ENCODE measurements around the gene RAB9A. TPM values are rescaled to one million over a fixed set of nuclear protein-coding genes. Genes with fewer than 3 reads are reported as not detected.
A peak's percentile ranks its signal among the peaks of the same experiment; 100 is the strongest.
"Not testable (repeated sequence)": the region's sequence is repeated elsewhere in the genome, so short reads cannot be mapped to it uniquely, and the experiment has no call there.

The RAB9A gene
- total and polyA plus RNA-seq, 5 experiments from 2014 or later = 13.7 to 22.1 (median 15.6) TPM

GRCh38 chrX:13676885-13677284, 12.0 kb upstream of the RAB9A start:
- Mint-ChIP-seq H3K9me3 (peaks cover 0 to 8% (median 0%) of the 10 kb centered on the region in 9 donors), H3K27me3 (no peaks in the 10 kb centered on the region), H3K4me1 (no peaks in the 10 kb centered on the region), H3K27ac (no peak overlapping the region), H3K36me3 (peaks cover 0 to 13% (median 0%) of the 10 kb centered on the region in 3 donors), H3K4me3 (no peak overlapping the region)
- ATAC-seq = no peak
- POLR2A ChIA-PET = no interaction called here
- no peak for DNase-seq

- DNase-seq, ATAC-seq, H3K36me3 Mint-ChIP-seq, H3K4me3 Mint-ChIP-seq, H3K27ac Mint-ChIP-seq, H3K9me3 Mint-ChIP-seq, POLR2A ChIA-PET, H3K4me1 Mint-ChIP-seq, H3K27me3 Mint-ChIP-seq: not testable (repeated sequence)
These were observed 9.2 kb upstream of the RAB9A start for GRCh38 chrX:13679700-13680099.

GRCh38 chrX:13681595-13681994, 7.3 kb upstream of the RAB9A start:
- H3K36me3 Mint-ChIP-seq = peaks cover 0 to 10% (median 0%) of the 10 kb centered on the region in 3 donors
- no peak overlapping the region for H3K4me3 Mint-ChIP-seq
- POLR2A ChIA-PET = no interaction called here
- peaks cover 0 to 8% (median 0%) of the 10 kb centered on the region in 9 donors for H3K9me3 Mint-ChIP-seq
- H3K4me1 Mint-ChIP-seq = peaks cover 0 to 9% (median 0%) of the 10 kb centered on the region in 4 donors
- ATAC-seq = no peak
- no peak overlapping the region for H3K27ac Mint-ChIP-seq
- H3K27me3 Mint-ChIP-seq = no peaks in the 10 kb centered on the region
- no peak for DNase-seq

- peak overlapping the region in 1 of 10 donors; percentile 1 for H3K27ac Mint-ChIP-seq
- H3K36me3 Mint-ChIP-seq = peaks cover 0 to 6% (median 0%) of the 10 kb centered on the region in 3 donors
- H3K9me3 Mint-ChIP-seq = peaks cover 0 to 9% (median 0%) of the 10 kb centered on the region in 9 donors
- H3K27me3 Mint-ChIP-seq = no peaks in the 10 kb centered on the region
- no peak for DNase-seq
- POLR2A ChIA-PET = interaction anchor here (1.4 kb wide), 1 partner anchor 50 kb away, joined by 4 read pairs; the partner anchor contains the start of genes OFD1 and TRAPPC2
- no peak overlapping the region for H3K4me3 Mint-ChIP-seq
- ATAC-seq = no peak
- peaks cover 4 to 23% (median 7%) of the 10 kb centered on the region in 4 donors for H3K4me1 Mint-ChIP-seq
These were observed 4.6 kb upstream of the RAB9A start for GRCh38 chrX:13684361-13684760.

- H3K4me3 Mint-ChIP-seq = no peak overlapping the region
- peak overlapping the region in 3 of 10 donors; percentile 0 to 30 (median 6) for H3K27ac Mint-ChIP-seq
- POLR2A ChIA-PET = interaction anchor here (1.4 kb wide), 1 partner anchor 50 kb away, joined by 4 read pairs; the partner anchor contains the start of genes OFD1 and TRAPPC2
- DNase-seq = no peak
- no peaks in the 10 kb centered on the region for H3K27me3 Mint-ChIP-seq
- ATAC-seq = no peak
- H3K36me3 Mint-ChIP-seq = peaks cover 0 to 6% (median 0%) of the 10 kb centered on the region in 3 donors
- peaks cover 5 to 25% (median 9%) of the 10 kb centered on the region in 4 donors for H3K4me1 Mint-ChIP-seq
- H3K9me3 Mint-ChIP-seq = peaks cover 0 to 9% (median 0%) of the 10 kb centered on the region in 9 donors
These were observed 3.7 kb upstream of the RAB9A start for GRCh38 chrX:13685126-13685763.

- H3K4me1 Mint-ChIP-seq = peaks cover 10 to 38% (median 20%) of the 10 kb centered on the region in 4 donors
- POLR2A ChIA-PET = interaction anchor here (0.6 to 1.5 kb wide), 3 partner anchors 48 to 896 kb away, joined by 3 to 6 read pairs (median 4); partner anchors contain the start of genes GEMIN8, OFD1, PRPS2 and TRAPPC2
- peaks cover 0 to 4% (median 0%) of the 10 kb centered on the region in 9 donors for H3K9me3 Mint-ChIP-seq
- DNase-seq (no peak), ATAC-seq (no peak)
- no peaks in the 10 kb centered on the region for H3K27me3 Mint-ChIP-seq
- no peak overlapping the region for H3K4me3 Mint-ChIP-seq
- H3K27ac Mint-ChIP-seq = peak overlapping the region in 4 of 10 donors; percentile 43 to 95 (median 94)
- no peaks in the 10 kb centered on the region for H3K36me3 Mint-ChIP-seq
These were observed 1.7 kb upstream of the RAB9A start for GRCh38 chrX:13687203-13687602.

GRCh38 chrX:13688384-13688957, 457 bp upstream of the RAB9A start:
- Mint-ChIP-seq H3K27ac (peak overlapping the region; percentile 83 to 99 (median 95)), H3K4me1 (peaks cover 16 to 50% (median 32%) of the 10 kb centered on the region in 4 donors), H3K27me3 (no peaks in the 10 kb centered on the region), H3K36me3 (no peaks in the 10 kb centered on the region), H3K4me3 (peak overlapping the region; percentile 84 to 96 (median 92)), H3K9me3 (peaks cover 0 to 4% (median 0%) of the 10 kb centered on the region in 9 donors)
- POLR2A ChIA-PET = interaction anchor here (1.0 to 2.2 kb wide), 6 partner anchors 33 to 342 kb away, joined by 3 to 31 read pairs (median 6); partner anchors contain the start of genes GEMIN8, OFD1, TCEANC and TRAPPC2
- ATAC-seq (peak; percentile 21 to 27), DNase-seq (peak in 1 of 10 donors; percentile 5)

- Mint-ChIP-seq H3K9me3 (peaks cover 0 to 4% (median 0%) of the 10 kb centered on the region in 9 donors), H3K4me1 (peaks cover 16 to 63% (median 40%) of the 10 kb centered on the region in 4 donors), H3K27me3 (no peaks in the 10 kb centered on the region), H3K4me3 (peak overlapping the region; percentile 84 to 96 (median 92)), H3K27ac (peak overlapping the region; percentile 82 to 99 (median 94)), H3K36me3 (no peaks in the 10 kb centered on the region)
- POLR2A ChIA-PET = interaction anchor here (0.7 to 2.2 kb wide), 5 partner anchors 20 to 45 kb away, joined by 3 to 31 read pairs (median 8); partner anchors contain the start of genes OFD1, TCEANC and TRAPPC2
- ATAC-seq = no peak
- DNase-seq = no peak
These were observed 848 bp downstream of the RAB9A start for GRCh38 chrX:13689741-13690211.

GRCh38 chrX:13690836-13691235, 1.9 kb downstream of the RAB9A start:
- H3K27ac Mint-ChIP-seq = peak overlapping the region in 7 of 10 donors; percentile 78 to 99 (median 95)
- H3K27me3 Mint-ChIP-seq = no peaks in the 10 kb centered on the region
- H3K4me1 Mint-ChIP-seq = peaks cover 23 to 67% (median 51%) of the 10 kb centered on the region in 4 donors
- DNase-seq = peak in 2 of 10 donors; percentile 16 to 23
- no peak for ATAC-seq
- POLR2A ChIA-PET = no interaction called here
- peak overlapping the region; percentile 84 to 96 (median 92) for H3K4me3 Mint-ChIP-seq
- peaks cover 0 to 4% (median 0%) of the 10 kb centered on the region in 9 donors for H3K9me3 Mint-ChIP-seq
- H3K36me3 Mint-ChIP-seq = peaks cover 0 to 6% (median 5%) of the 10 kb centered on the region in 3 donors

GRCh38 chrX:13691841-13692371, 3.0 kb downstream of the RAB9A start:
- no peaks in the 10 kb centered on the region for H3K27me3 Mint-ChIP-seq
- DNase-seq = no peak
- peaks cover 0 to 6% (median 5%) of the 10 kb centered on the region in 3 donors for H3K36me3 Mint-ChIP-seq
- peak overlapping the region in 6 of 10 donors; percentile 14 to 72 (median 29) for H3K4me3 Mint-ChIP-seq
- H3K4me1 Mint-ChIP-seq = peaks cover 26 to 75% (median 60%) of the 10 kb centered on the region in 4 donors
- POLR2A ChIA-PET = interaction anchor here (1.2 kb wide), 2 partner anchors 33 to 43 kb away, joined by 4 read pairs; partner anchors contain the start of genes OFD1 and TRAPPC2
- H3K27ac Mint-ChIP-seq = peak overlapping the region in 9 of 10 donors; percentile 15 to 91 (median 66)
- H3K9me3 Mint-ChIP-seq = peaks cover 0 to 4% (median 0%) of the 10 kb centered on the region in 9 donors
- ATAC-seq = no peak

GRCh38 chrX:13692771-13693231, 3.9 kb downstream of the RAB9A start:
- Mint-ChIP-seq H3K9me3 (peaks cover 0 to 4% (median 0%) of the 10 kb centered on the region in 9 donors), H3K27me3 (no peaks in the 10 kb centered on the region), H3K27ac (peak overlapping the region in 8 of 10 donors; percentile 1 to 88 (median 67)), H3K36me3 (peaks cover 0 to 6% (median 5%) of the 10 kb centered on the region in 3 donors), H3K4me3 (peak overlapping the region in 8 of 10 donors; percentile 15 to 71 (median 30)), H3K4me1 (peaks cover 26 to 77% (median 66%) of the 10 kb centered on the region in 4 donors)
- POLR2A ChIA-PET = no interaction called here
- DNase-seq (no peak), ATAC-seq (no peak)

Data from naive thymus-derived CD8-positive, alpha-beta T cell (primary cell).